K562 (cell line): ENCODE results near the gene CYSRT1. TPM values are rescaled to one million over a fixed set of nuclear protein-coding genes. Genes with fewer than 3 reads are reported as not detected.

Experiments used
- ATAC-seq: fragments of 200-7000 bp; cut with Tn5 transposase; 3 replicates; pipeline ENCODE4 v1.9.1; 2020; ENCODE audit warnings: moderate library complexity
- BruUV-seq: library from RNA; stranded (reverse); fragments of 400-500 nt; replicated peaks from 2 replicates; lab custom pipeline; 2021; lab: Mats Ljungman, UMichigan
- CTCF ChIA-PET: fragments of 300-600 bp; formaldehyde crosslinking; extraction: SDS; loops from one replicate; lab custom pipeline; 2021; ENCODE audit warnings: low intra/inter-chr PET ratio; lab: Yijun Ruan, JAX
- POLR2A ChIA-PET: fragments of 300-600, 350-650 bp; sonication (Branson Sonifier 250); formaldehyde crosslinking; extraction: SDS; loops from one replicate; lab custom pipeline; 2021; ENCODE audit warnings: antibody characterized with exemption, inconsistent platforms; lab: Yijun Ruan, JAX
- DNase-seq, 4 experiments: peaks; one replicate each; pipeline versions ENCODE4 v3.0.0 to v3.0.0-alpha.2; 2011 to 2018; ENCODE audit warnings: low spot score in 3 of 4, mixed read lengths in 3 of 4; ENCODE audit errors: extremely low read depth in 1 of 4
- FAIRE-seq: peaks from 2 replicates; lab custom pipeline; 2011; peaks lifted over from hg19 to GRCh38; lab: Jason Lieb, UNC
- H2AFZ ChIP-seq: 2 replicates; pipeline ENCODE4 v1.6.0; 2011; ENCODE audit warnings: low read depth, low read length, control low read depth, inconsistent platforms
- H3K27ac ChIP-seq: fragments of 200-600 bp; 3 replicates; pipeline ENCODE4 v1.8.0; 2011; ENCODE audit warnings: low read depth, mild to moderate bottlenecking, control low read depth, inconsistent platforms, low read length, moderate library complexity, mixed read lengths; ENCODE audit errors: extremely low read depth
- H3K27me3 ChIP-seq, 2 experiments: fragments of 300-600 bp in 1 of 2; 2 replicates in 1 of 2; 3 replicates in 1 of 2; pipeline versions ENCODE4 v1.6.0 to v1.8.0; 2011; ENCODE audit warnings: inconsistent platforms in 2 of 2, low read length in 2 of 2, mild to moderate bottlenecking in 1 of 2, mixed read lengths in 1 of 2, moderate library complexity in 1 of 2; ENCODE audit not compliant: control insufficient read depth in 2 of 2, insufficient read depth in 2 of 2
- H3K36me3 ChIP-seq: fragments of 300-600 bp; 3 replicates; pipeline ENCODE4 v1.8.0; 2011; ENCODE audit warnings: mild to moderate bottlenecking, low read length, inconsistent platforms; ENCODE audit not compliant: control insufficient read depth, insufficient read depth
- H3K4me1 ChIP-seq, 2 experiments: fragments of 200-600 bp in 1 of 2; replicated peaks in 1 of 2; 2 replicates in 1 of 2; 3 replicates in 1 of 2; pipeline versions ENCODE4 v1.5.1 to v1.8.0; 2011; ENCODE audit warnings: inconsistent platforms in 2 of 2, low read length in 2 of 2, mild to moderate bottlenecking in 1 of 2, mixed read lengths in 1 of 2, moderate library complexity in 1 of 2; ENCODE audit not compliant: control insufficient read depth in 2 of 2, insufficient read depth in 2 of 2
- H3K4me2 ChIP-seq: 2 replicates; pipeline ENCODE4 v1.6.1; 2011; ENCODE audit warnings: low read length, control low read depth, inconsistent platforms, mixed read lengths; ENCODE audit not compliant: insufficient read depth
- H3K4me3 ChIP-seq: fragments of 200-600 bp; sonication (generic), shearing (Covaris generic); 2 replicates; pipeline ENCODE4 v1.5.1; 2016; ENCODE audit warnings: control low read depth, inconsistent platforms
- H3K79me2 ChIP-seq: fragments of 200-600 bp; 3 replicates; pipeline ENCODE4 v1.8.0; 2011; ENCODE audit warnings: low read length, inconsistent platforms; ENCODE audit not compliant: control insufficient read depth, insufficient read depth
- H3K9ac ChIP-seq, 2 experiments: 2 replicates each; pipeline versions ENCODE4 v1.6.0 to v1.6.1; 2011; ENCODE audit warnings: low read depth in 2 of 2, low read length in 2 of 2, control low read depth in 1 of 2, inconsistent platforms in 1 of 2, mild to moderate bottlenecking in 1 of 2, mixed read lengths in 1 of 2; ENCODE audit not compliant: insufficient read depth in 1 of 2
- H3K9me1 ChIP-seq: one replicate; pipeline ENCODE4 v1.6.0; 2011; ENCODE audit warnings: inconsistent platforms, mild to moderate bottlenecking, low read length, moderate library complexity; ENCODE audit not compliant: control insufficient read depth, insufficient read depth
- H3K9me3 ChIP-seq: replicated peaks from 2 replicates; pipeline ENCODE4 v1.5.1; 2011; ENCODE audit warnings: low read depth, low read length, inconsistent platforms; ENCODE audit not compliant: control insufficient read depth, insufficient read depth
- H4K20me1 ChIP-seq: replicated peaks from 2 replicates; pipeline ENCODE4 v1.6.1; 2011; ENCODE audit warnings: low read length, inconsistent platforms, mixed read lengths; ENCODE audit not compliant: control insufficient read depth, insufficient read depth
- AFF4 ChIP-seq: sonication (generic); formaldehyde crosslinking; IDR thresholded peaks from 2 replicates; pipeline ENCODE4 v1.8.0; 2023; ENCODE audit warnings: mild to moderate bottlenecking, missing genetic modification reagents
- NFIC ChIP-seq: fragments of 450-650 bp; IDR thresholded peaks from 2 replicates; pipeline ENCODE4 v1.6.1; 2017; ENCODE audit warnings: mild to moderate bottlenecking, inconsistent platforms
- WGBS: fragments of 100-300 bp; shearing (Covaris generic); methylation state at CpG from one replicate; pipeline ENCODE4 v1.1.6; 2016; ENCODE audit warnings: low coverage, mixed read lengths; ENCODE audit not compliant: insufficient coverage; ENCODE audit errors: missing lambda C conversion rate; 5-methylcytosine and 5-hydroxymethylcytosine counted together
- in situ Hi-C: fragments of 300-500 bp; cut with MboI; formaldehyde crosslinking; loops from 4 replicates; pipeline ENCODE4 v1.15.0; 2018; ENCODE audit warnings: inconsistent platforms, mixed read lengths
- intact Hi-C: fragments of 100-400 bp; cut with micrococcal nuclease; formaldehyde crosslinking; loops from 2 replicates; pipeline ENCODE4 v1.14.2; 2022
- polyA plus RNA-seq, 8 experiments: library from polyadenylated mRNA; depleted of rRNA in 4 of 8; stranded (reverse) in 5 of 8; unstranded in 3 of 8; fragments of >200 nt; fragmentation: Nextera tagmentation in 2 of 8; fragmentation: Illumina TruSeq in 1 of 8; extraction: Ambion mirVana in 2 of 8; extraction: Trizol in 1 of 8; gene quantifications; 2 replicates each; pipeline versions ENCODE4 v1.2.1 to v1.2.3, GENCODE V29; 2011 to 2014; ENCODE audit warnings: inconsistent platforms in 1 of 8, missing spikeins in 1 of 8
- total RNA-seq, 7 experiments: library from RNA; depleted of rRNA in 6 of 7; stranded (reverse); fragments of >200 nt in 6 of 7; fragmentation: Illumina TruSeq in 2 of 7; extraction: Trizol in 2 of 7; gene quantifications; 2 replicates each; pipeline versions ENCODE4 v1.2.1 to v1.2.3, GENCODE V29; 2011 to 2021; ENCODE audit warnings: low replicate concordance in 1 of 7
- TF ChIP-seq, protein P1 (sequence below): sonication (generic); formaldehyde crosslinking; IDR thresholded peaks from 2 replicates; pipeline ENCODE4 v1.8.1; 2023; ENCODE audit warnings: mild to moderate bottlenecking, missing genetic modification reagents

The CYSRT1 gene
- total and polyA plus RNA-seq, 9 of the 15 experiments (the other 6 are each of a cell fraction or from before 2014, with no cell fraction given) = 0.04 to 1.4 (median 0.42) TPM; not detected in 3

- Histone ChIP-seq H3K4me1 (peaks cover 13 to 94% of the 10 kb centered on the region in 2 experiments), H3K79me2 (peaks cover 42% of the 10 kb centered on the region), H3K4me2 (no peak overlapping the region), H3K9me1 (no peaks in the 10 kb centered on the region), H4K20me1 (peaks cover 5% of the 10 kb centered on the region), H3K27me3 (no peaks in the 10 kb centered on the region), H3K9ac (peak overlapping the region in 1 of 2 experiments; percentile 57; a peak in 1 of 4 replicates), H3K9me3 (no peaks in the 10 kb centered on the region), H3K4me3 (no peak overlapping the region), H2AFZ (no peak overlapping the region), H3K27ac (no peak overlapping the region), H3K36me3 (peaks cover 28% of the 10 kb centered on the region; the same call in 1 of the 3 replicates)
- intact Hi-C loops (no loop called here), in situ Hi-C loops (no loop called here)
- CTCF ChIA-PET = no interaction called here
- POLR2A ChIA-PET = interaction anchor here (0.8 to 1.6 kb wide), 3 partner anchors 14 to 45 kb away, joined by 3 to 9 read pairs (median 7); partner anchors contain the start of genes RNF208 and TUBB4B
- no TSS peak for BruUV-seq
- TF ChIP-seq NFIC (peak; percentile 74), AFF4 (no peak)
- TF ChIP-seq, protein P1, sequence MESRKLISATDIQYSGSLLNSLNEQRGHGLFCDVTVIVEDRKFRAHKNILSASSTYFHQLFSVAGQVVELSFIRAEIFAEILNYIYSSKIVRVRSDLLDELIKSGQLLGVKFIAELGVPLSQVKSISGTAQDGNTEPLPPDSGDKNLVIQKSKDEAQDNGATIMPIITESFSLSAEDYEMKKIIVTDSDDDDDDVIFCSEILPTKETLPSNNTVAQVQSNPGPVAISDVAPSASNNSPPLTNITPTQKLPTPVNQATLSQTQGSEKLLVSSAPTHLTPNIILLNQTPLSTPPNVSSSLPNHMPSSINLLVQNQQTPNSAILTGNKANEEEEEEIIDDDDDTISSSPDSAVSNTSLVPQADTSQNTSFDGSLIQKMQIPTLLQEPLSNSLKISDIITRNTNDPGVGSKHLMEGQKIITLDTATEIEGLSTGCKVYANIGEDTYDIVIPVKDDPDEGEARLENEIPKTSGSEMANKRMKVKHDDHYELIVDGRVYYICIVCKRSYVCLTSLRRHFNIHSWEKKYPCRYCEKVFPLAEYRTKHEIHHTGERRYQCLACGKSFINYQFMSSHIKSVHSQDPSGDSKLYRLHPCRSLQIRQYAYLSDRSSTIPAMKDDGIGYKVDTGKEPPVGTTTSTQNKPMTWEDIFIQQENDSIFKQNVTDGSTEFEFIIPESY (CRISPR knock-in tag) = 0 out of 2 replicates have a peak, but pooled peaks have one; percentile 25
- 82% methylated on average over 19 of the region's 21 CpGs for WGBS
- FAIRE-seq = no peak
- ATAC-seq = no peak
- DNase-seq = no peak
Observed at GRCh38 chr9:137195525-137196220, 29.3 kb upstream of the CYSRT1 start.
